ENCODE results near the gene ZNF37A.
"Not testable (repeated sequence)": the region's sequence is repeated elsewhere in the genome, so short reads cannot be mapped to it uniquely, and the experiment has no call there.

DNA sequence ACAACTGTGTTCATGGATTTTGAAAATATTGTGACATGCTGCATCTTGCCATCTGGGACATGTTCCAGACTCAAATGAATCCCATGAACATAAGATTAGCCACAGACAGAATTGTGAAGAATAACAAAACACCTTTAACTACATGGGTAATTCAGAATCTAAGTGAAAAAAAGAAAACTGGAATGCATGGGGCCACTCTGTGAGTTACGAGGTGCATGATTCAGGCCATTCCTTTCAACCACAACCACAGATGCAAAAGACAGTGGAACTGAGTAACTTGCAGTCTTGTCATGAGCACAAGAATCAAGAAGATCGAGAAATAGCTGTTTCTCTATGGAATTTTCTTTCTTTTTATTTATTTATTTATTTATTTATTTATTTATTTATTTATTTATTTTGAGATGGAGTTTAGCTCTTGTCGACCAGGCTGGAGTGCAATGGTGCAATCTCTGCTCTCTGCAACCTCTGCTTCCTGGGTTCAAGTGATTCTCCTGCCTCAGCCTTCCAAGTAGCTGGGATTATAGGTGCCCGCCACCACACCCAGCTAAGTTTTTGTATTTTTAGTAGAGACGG lies 56.8 kb downstream of the ZNF37A start:
- TF ChIP-seq SPI1 (IDR thresholded peaks at IDR 0.05; ENCODE audit: low read depth, low read length); TAF1 (IDR thresholded peaks at IDR 0.05; ENCODE audit: low read depth, low read length); POLR2AphosphoS5 (IDR thresholded peaks at IDR 0.05; ENCODE audit: low read depth, low read length); POLR2A (IDR thresholded peaks at IDR 0.05; ENCODE audit: low read depth, low read length); PAX5 (IDR thresholded peaks at IDR 0.05; ENCODE audit: insufficient read depth, low read length, severe bottlenecking): not testable (repeated sequence)

Data from GM12891 (cell line).